Testis (tissue), 2 donors: ENCODE measurements around the gene NOC2L.

Source experiments
- POLR2A ChIP-seq: fragments of 450-650 bp; IDR thresholded peaks from one replicate; pipeline ENCODE4 v1.6.1; 2017; ENCODE audit warnings: antibody characterized with exemption, mild to moderate bottlenecking, moderate library complexity
- TF ChIP-seq, protein P1 (sequence below), 3 experiments: fragments of 450-650 bp in 2 of 3; fragments of 200-600 bp in 1 of 3; sonication (generic) in 1 of 3; IDR thresholded peaks; one replicate each; pipeline ENCODE4 v1.5.1; 2016 to 2019; ENCODE audit warnings: antibody characterized with exemption in 3 of 3, mild to moderate bottlenecking in 2 of 3, moderate library complexity in 1 of 3

GRCh38 chr1:980137-980571 is 21.1 kb upstream of the NOC2L start:
- TF ChIP-seq, protein P1, sequence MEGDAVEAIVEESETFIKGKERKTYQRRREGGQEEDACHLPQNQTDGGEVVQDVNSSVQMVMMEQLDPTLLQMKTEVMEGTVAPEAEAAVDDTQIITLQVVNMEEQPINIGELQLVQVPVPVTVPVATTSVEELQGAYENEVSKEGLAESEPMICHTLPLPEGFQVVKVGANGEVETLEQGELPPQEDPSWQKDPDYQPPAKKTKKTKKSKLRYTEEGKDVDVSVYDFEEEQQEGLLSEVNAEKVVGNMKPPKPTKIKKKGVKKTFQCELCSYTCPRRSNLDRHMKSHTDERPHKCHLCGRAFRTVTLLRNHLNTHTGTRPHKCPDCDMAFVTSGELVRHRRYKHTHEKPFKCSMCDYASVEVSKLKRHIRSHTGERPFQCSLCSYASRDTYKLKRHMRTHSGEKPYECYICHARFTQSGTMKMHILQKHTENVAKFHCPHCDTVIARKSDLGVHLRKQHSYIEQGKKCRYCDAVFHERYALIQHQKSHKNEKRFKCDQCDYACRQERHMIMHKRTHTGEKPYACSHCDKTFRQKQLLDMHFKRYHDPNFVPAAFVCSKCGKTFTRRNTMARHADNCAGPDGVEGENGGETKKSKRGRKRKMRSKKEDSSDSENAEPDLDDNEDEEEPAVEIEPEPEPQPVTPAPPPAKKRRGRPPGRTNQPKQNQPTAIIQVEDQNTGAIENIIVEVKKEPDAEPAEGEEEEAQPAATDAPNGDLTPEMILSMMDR (IDR thresholded peaks at IDR 0.05): no peak
- no peak for TF ChIP-seq POLR2A
